RCC 7860 (cell line): ENCODE measurements around the gene OLFM2.
A peak's percentile ranks its signal among the peaks of the same experiment; 100 is the strongest.
"Not testable (repeated sequence)": the region's sequence is repeated elsewhere in the genome, so short reads cannot be mapped to it uniquely, and the experiment has no call there.

ENCODE experiments used
- DNase-seq: peaks from one replicate; pipeline ENCODE4 v3.0.0-alpha.2; 2015; ENCODE audit warnings: low spot score
- FAIRE-seq: peaks from 2 replicates; lab custom pipeline; 2012; peaks lifted over from hg19 to GRCh38; lab: Jason Lieb, UNC

Gene OLFM2

GRCh38 chr19:9842834-9843625 is 93.3 kb downstream of the OLFM2 start:
- no peak for DNase-seq
- no peak for FAIRE-seq

DNA sequence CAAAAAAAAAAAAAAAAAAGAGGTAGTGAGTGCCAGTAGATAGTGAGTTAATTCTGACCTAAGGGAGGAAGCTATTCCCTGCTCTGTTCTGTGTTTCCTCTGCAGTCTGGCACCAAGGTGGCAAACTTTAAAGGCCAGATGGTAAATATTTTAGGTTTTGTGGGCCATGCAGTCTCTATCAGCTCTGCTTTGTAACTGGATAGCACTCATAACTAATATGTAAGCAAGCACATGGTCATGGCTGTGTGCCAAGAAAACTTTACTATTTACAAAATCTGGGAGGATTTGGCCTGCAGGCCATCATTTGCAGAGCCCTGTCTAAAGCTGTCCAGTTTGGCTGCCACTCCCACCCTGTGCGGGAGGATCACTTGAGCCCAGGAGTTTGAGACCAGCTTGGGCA is 96.9 kb downstream of the OLFM2 start:
- DNase-seq (no peak), FAIRE-seq (no peak)

DNA sequence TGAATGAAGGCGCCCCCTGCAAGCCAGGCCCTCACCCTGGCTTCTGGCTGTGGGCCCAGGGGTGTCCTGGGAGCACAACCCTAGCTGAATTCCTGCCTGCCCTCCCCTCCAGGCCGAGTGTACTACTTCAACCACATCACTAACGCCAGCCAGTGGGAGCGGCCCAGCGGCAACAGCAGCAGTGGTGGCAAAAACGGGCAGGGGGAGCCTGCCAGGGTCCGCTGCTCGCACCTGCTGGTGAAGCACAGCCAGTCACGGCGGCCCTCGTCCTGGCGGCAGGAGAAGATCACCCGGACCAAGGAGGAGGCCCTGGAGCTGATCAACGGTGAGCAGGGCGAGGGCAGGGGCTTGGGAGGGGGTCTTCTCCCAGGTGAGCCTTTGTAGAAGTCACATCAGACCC is 98.0 kb downstream of the OLFM2 start:
- no peak for DNase-seq
- FAIRE-seq: no peak

DNA sequence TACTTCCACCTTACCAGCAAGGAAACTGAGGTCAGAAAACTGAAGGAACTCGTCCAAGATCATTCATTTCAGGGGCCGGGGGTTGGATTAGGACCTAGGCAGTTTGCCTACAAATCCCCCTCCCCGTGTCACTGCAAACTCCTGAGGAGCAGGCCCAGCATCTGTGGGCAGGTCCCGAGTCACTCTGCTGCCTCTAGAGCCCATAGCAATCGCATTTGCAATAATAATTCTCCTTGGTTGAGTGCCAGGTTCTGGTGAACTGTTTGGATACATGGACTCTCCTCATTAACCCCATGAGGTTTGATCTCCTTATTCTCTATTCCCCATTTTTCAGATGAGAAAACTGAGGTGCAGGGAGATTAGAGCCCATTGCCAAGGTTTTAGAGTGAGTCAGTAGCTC is 100.3 kb downstream of the OLFM2 start:
- FAIRE-seq (no peak), DNase-seq (peak; percentile 17)

GRCh38 chr19:9835507-9835949 is 100.8 kb downstream of the OLFM2 start:
- DNase-seq: no peak
- FAIRE-seq: no peak

DNA sequence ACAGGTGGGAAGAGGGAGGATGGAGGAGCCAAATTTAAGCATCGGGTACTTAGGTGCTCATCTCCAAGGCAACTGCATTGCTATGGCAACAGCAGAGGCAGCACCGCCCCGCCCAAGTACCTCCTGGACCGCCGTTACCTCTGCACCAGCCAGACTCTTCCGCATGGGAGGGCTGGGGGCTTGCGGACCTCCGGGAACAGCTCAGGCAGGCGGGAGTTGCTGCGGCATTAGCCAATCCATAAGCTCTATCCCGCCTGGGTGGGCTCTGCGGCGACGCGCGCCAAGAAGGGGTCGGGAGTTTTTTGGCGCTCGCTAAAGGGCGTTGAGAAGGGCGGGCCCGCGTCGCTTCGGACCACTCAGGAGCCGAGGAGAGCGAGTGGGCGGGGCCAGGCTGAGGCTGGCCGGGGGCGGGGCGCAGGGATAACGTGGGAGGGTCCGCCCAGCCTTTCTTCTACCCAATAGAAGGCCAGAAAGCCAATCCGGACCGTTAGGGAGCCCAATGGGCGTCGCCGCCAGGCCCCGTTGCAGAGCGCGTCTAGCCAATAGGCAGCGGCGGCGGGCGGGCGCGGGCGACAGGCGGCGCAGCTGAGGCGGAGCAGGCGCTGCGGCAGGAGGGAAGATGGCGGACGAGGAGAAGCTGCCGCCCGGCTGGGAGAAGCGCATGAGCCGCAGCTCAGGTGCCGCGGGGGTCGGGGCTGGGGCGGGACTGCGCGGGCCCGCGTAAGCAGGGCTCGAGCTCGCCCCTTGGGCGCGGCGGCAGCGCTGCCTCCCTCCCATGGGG is 101.4 kb downstream of the OLFM2 start, which contains the start of gene PIN1:
PIN1 (plus strand) TSS at position 593 of the 781 bp plus-strand sequence; CDS start at position 620, 27 bp downstream.
- DNase-seq (peak; percentile 95), FAIRE-seq (peak; percentile 57)

- no peak for DNase-seq
- no peak for FAIRE-seq
These were observed 102.0 kb downstream of the OLFM2 start for GRCh38 chr19:9834307-9834725.

GRCh38 chr19:9828551-9829063 is 107.7 kb downstream of the OLFM2 start:
- no peak for FAIRE-seq
- DNase-seq: no peak

DNA sequence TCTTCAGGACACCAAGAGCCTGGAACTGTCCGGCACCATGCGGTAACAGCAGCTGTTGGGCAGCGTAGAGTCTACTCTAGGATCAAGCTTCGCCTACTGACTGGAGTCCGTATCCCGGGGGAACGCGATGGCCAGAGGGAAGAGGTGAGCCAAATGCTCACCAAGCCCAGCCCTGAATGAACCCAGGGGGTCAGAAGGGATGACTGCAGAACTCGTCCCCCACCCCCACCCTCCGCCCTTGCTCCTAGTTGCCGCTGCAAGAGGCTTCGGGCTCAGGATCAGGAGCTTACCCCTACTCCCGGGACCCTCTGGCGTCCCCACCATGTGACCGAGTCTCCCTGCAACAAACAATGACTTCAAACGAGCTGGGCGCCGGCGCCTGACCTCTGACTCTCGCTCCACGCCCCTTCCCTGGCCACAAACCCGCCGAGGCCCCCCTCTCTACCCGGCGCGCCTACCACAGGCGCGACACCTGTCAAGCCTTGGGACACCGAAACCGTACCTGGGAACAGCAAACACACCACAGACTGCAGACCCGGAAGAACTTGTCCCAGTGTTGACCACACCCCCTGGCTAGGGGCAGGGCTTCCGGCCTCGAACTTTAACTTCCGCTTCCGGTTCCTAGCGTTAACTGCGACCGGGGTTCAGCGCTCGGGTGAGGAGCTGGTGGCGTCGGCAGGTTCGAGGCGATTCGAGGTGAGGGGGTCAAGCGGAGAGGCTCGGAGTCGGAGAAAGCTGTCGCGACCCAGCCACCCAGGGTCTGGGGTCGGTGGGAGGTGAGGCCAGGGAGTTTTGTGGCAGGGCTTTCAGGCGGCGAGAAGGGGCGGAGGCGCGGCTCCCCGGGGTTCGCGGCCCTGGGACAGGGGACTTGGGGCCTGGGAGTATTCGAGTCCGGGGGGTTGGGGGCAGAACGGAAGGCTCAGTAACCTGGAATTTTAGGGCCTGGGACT is 108.8 kb downstream of the OLFM2 start, which contains the start of gene UBL5:
UBL5 (plus strand) TSS at position 630 of the 950 bp plus-strand sequence. CDS start 420 bp downstream, outside the sequence.
- peak; percentile 35 for FAIRE-seq
- peak; percentile 71 for DNase-seq

DNA sequence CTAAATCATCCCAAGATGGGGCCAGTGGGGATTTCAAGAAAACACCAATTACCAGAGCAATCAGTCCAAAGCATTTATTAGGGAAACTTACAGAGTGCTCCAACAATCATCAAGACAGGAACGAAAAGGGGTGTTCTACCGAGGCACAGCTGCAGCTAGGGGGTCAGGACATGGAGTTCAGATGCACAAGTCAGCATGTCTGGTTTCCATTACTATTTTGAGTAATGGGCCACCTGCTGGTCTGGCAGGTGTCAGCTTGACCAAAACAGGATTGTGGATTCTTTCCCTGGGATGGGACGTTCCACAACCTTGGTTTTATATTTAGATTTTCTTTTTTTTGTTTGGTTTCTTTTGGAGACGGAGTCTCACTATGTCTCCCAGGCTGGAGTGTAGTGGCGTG is 112.5 kb downstream of the OLFM2 start:
- no peak for FAIRE-seq
- no peak for DNase-seq

DNA sequence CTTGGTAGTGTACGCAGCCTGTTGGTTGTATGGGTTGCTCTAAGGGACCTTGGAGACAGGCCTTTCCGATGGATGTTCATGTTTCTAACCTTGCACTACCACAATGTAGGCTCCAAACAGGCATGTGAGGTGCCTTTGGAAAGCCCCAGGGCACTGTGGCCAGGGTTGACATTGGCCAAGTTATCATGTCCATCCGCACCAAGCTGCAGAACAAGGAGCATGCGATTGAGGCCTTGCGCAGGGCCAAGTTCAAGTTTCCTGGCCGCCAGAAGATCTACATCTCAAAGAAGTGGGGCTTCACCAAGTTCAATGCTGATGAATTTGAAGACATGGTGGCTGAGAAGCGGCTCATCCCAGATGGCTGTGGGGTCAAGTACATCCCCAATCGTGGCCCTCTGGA is 116.3 kb downstream of the OLFM2 start:
- not testable (repeated sequence) for FAIRE-seq, DNase-seq

DNA sequence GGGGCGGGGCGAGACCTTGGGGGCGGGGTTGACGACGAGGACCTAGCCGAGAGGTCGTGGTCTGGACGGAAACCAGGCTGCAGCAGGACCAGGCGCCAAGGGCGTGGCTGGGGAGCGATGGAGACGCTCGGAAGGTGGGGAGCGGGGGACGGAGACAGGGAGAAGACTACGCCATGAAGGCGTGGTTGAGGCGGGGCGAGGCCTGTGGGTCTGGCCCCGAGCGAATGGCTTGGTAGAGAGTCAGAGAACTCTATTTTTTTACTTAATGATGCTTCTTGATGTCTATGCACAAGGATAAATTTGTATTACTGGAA is 116.8 kb downstream of the OLFM2 start:
- DNase-seq (no peak), FAIRE-seq (no peak)

DNA sequence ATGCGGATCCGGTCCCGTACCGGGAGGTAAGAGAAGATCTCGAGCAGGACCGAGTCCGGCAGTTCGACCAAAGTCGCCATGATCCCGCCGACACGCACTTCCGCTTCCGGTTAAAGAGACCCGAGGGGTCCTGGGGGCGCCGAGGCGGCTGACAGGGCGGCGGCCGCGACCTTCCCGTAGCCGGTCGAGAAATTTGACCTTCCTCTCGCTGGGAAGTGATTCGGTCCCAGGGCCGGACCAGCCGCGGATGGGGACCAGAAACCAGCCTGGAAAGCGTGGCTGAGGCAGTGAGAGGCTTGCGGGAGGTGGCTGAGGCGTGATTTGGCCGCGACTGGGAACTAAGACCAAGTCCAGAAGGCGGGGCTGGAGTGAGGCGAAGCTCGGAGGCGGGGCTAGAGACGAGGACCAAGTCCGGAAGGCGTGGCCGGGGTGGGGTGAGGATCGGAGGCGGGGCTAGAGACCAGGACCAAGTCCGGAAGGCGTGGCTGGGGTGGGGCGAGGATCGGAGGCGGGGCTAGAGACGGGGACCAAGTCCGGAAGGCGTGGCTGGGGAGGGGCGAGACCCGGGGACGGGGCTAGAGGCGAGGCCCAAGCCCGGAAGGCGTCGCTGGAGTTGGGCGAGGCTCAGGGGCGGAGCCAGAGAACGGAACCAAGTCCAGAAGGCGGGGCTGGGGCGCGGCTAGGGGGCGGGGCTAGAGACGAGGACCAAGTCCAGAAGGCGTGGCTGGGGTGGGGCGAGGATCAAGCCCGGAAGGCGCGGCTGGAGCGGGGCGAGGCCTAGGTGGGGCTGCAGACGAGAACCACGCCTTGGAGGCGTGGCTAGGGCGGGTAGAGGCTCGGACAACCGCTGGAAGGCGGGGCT is 117.3 kb downstream of the OLFM2 start, which contains the start of gene FBXL12:
FBXL12 (minus strand) TSS at position 346 of the 862 bp plus-strand sequence; CDS start at position 80, 266 bp downstream.
- DNase-seq (peak; percentile 98), FAIRE-seq (peak; percentile 88)

GRCh38 chr19:9818175-9818733 is 118.1 kb downstream of the OLFM2 start:
- no peak for DNase-seq
- FAIRE-seq: no peak

DNA sequence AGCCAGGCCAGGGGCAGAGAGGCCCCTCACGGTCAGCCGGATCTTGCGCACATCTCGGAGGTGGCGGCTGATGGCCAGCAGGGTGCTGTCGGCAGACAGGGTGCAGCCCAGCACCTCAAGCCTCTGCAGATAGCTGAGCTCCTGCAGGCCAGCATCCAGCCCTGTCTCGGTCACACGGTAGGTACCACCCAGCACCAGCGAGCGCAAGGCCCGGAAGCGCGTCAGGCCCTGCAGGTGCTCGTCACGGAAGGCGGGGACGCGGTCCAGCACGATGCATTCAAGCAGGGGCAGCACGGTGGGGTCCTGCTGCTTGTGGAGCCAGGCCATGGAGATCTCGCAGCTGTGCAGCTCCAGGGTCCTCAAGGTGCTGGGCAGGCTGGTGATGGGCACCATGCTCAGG is 125.2 kb downstream of the OLFM2 start:
- FAIRE-seq: no peak
- DNase-seq: no peak

- FAIRE-seq (no peak), DNase-seq (no peak)
These were observed 127.2 kb downstream of the OLFM2 start for GRCh38 chr19:9808855-9809824.

DNA sequence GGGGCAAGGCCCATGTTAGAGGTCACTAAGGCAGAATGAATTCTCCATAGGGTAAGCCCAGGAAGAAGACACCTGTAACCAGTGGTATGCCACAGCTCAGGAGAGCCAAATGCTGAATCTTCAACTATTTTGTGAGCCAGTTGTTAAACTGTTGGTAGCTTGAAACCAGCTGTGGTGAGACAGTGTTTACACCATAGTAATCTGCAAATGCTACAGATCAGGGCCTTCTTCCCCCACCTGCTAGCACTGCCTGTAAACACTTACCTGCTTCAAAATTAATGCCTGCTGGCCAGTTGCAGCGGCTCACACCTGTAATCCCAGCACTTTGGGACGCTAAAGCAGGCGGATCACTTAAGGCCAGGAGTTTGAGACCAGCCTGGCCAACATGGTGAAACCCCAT is 129.5 kb downstream of the OLFM2 start:
- no peak for FAIRE-seq

More for the DNA sequence above, 129.5 kb downstream of the OLFM2 start:
- DNase-seq: no peak
